Activated CD8-positive, alpha-beta memory T cell treated with anti-CD3 and anti-CD28 coated beads for 24 hours (primary cell): Measurements from ENCODE around the gene BEGAIN.

Experiments used
- DNase-seq: peaks from one replicate; pipeline ENCODE4 v3.0.0-alpha.2; 2020

BEGAIN gene

DNA sequence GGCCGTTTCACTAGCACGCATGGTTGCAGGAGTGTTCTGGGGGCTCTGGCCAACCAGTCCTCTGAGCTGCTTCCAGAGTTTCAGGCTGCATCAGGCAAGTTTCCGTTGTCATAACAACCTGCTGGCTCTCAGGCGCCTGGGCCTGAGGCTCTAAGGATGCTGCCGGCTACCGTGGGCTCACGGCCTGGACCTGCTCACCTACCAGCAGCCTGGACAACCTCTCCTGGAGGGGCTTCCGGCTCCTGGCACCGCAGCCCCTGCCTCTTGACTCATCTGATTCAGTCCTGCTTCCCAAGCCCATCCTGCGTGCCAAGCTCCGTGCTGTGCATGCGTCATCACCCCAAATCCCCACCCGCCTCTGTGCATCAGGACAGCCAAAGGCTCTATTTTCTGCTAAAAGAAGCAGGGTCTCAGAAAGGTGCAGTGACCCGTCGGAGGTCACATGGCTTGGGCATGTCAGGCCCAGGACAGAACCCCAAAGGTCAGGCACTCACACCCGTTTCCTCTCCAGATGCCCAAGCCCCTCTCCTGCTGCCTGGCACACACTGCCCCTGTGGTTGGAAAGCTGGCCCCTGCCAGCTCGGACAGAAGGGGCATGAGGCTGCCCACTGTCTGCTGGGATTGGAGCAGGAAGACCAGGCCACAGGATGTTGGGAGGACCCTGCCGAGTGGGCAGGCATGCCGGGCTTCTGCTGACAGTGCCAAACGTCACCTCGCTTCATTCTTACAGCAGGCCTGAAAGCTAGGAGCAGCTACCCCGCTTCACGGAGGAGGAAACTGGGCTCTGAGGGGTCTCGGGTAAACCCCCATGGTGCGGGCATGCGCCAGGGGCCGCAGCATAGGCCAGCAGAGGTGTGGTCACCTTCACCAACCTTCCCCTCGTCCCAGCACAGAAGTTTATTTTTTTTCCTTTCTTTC, 5.7 kb downstream of the BEGAIN start:
- DNase-seq = no peak

DNA sequence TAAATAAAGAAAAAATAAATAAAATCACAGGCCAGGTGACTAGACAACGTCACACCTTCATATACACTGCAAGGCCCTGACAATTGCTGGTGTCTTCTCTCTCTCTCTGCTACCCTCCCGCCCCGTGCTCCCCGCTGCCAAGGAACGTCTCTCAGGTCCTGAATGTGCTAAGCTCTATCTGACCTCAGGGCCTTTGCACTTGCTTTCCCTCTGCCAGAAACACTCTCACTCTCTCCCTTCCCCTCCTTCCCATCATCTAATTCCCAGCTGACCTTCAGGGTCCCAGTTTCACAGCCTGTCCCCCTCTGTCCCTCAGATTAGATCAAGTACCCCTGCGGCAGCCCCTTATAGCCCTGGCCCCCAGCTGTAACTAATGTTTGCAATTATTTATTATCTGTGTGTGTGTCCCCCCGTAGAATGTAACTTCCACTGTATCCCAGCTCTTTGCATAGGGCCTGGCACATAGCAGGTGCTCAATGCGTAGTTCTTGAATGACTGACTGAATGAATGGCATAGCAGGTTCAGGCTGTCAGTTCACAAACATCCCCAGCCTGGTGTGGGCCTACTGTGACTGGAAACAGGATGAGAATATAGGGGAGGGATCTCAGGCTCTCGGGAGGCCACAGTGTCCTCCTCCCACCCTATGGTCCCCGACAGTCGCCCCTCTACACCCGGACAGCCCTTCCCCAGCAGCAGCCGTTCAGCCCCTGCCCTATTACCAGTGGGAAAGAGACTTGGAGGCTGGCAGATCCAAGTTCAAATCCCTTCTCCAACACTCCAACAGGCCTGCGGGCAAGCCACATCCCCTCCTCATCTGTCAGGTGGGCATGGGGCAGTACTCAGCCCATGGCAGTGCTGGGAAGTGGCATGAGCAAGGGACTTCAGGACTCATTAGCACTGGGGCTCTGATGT, 6.6 kb downstream of the BEGAIN start:
- DNase-seq = no peak

DNA sequence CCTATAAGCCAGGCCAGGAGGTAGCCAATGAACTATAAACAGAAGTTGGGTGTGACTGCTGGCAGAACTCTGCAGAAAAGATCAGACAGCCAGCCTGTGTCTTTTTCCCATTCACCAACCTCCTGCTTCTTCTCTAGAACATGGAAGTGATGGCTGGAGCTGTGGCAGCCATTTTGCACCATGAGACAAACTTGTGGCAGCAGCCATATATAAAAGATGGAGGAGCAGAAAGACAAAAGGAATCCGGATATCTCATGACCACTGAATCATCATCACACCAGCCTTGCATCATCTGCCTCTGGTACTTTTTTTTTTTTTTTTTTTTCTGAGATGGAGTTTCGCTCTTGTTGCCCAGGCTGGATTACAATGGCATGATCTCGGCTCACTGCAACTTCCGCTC, 8.7 kb downstream of the BEGAIN start:
- DNase-seq = no peak

DNA sequence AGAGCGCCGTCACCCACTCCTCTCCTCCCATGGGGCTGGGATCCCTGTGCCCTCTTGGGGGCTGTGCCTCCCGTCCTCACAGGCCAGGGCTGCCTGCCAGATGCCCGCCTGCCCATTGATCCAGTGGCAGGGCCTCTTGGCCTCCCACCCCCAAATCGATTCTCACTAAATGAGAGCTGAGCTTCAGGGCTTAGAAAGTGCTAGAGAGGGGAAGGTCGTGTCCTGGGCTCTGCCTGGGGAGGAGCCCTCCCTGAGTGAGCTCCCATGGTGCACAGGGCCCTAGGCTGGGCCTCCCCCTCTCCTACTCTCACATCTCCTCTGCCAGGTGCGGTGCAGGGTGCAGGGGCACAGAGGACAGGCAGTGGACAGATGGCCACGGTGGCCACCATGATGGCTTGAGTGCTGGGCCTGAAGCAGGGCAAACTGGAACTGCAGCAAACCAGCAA, 9.2 kb downstream of the BEGAIN start:
- no peak for DNase-seq

DNA sequence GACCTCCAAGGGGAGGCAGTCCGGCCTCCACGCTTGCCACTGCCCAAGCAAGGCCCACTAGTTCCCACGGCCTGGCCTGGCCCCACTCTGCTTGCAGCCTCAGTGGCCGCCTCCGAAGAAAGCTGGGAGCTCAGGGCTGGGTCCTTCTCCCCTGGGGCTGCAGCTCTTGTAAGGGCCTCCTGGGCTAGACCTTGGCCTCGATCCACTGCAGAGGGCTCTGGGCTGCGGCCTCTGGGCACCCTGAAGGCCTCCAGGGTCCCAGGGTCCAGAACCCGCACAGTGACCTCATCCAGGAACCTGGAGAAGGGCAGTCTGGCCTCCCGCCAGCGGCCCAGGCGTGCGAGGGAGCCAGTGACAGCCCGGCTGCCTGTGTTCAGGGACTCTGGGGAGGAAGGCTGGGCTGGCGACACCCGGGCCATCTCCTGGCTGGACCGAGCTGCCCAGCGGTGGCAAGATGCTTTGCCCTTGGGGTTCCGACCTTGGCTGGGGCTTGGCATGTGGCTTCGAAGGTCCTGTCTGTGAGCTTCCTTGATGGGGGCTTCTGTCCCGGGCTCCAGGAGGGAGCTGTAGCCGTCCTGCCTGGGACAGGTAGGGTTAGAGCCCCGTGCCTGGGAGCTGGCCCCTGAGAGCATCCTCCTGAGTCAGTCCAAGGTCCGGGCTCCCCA, 9.8 kb downstream of the BEGAIN start:
- no peak for DNase-seq

DNA sequence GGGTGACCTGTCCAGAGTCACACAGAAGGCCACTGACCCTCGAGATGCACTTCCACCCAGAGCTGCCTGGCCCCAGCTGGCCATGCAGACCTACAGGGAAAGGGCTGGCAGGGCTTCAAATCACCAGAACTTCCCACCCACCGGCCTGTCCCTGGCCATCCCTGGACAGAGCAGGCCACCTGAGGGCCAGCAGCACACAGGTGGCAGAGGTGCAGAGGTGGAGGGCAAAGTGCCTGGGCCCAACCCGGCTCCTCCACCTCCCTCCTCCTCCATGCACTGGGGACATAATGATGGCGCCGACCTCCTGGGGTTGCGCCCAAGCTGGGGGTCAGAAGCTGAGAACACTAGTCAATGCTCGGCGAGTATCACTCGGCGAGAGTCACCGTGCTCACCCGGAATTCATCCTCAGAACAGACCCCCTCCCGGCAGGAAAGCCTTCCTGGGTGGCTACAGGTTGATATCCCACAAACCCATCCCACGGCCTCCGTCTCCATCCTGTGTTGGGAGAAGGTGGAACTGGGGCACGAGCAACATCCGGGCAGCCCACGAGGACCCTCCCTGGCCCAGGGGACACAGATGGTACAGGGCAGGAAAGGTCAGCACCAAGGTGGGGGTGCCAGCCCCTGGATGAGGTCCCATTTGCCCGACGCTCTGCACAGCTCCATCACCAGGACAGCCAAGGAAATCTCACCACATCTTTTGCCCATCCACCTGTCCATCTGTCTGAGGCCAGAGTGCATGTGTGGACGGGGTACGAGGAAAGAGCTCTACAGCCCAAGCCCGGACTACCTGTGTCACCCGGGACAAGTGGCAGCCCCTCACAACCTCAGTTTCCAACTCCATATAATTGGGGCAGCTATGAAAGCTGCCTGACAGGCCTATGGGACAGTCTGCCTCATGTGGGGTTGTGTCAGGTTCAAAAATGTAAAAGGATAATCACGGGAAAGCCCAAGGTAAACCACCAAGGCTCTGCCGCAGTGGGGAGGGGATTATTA, 10.8 kb downstream of the BEGAIN start:
- no peak for DNase-seq

DNA sequence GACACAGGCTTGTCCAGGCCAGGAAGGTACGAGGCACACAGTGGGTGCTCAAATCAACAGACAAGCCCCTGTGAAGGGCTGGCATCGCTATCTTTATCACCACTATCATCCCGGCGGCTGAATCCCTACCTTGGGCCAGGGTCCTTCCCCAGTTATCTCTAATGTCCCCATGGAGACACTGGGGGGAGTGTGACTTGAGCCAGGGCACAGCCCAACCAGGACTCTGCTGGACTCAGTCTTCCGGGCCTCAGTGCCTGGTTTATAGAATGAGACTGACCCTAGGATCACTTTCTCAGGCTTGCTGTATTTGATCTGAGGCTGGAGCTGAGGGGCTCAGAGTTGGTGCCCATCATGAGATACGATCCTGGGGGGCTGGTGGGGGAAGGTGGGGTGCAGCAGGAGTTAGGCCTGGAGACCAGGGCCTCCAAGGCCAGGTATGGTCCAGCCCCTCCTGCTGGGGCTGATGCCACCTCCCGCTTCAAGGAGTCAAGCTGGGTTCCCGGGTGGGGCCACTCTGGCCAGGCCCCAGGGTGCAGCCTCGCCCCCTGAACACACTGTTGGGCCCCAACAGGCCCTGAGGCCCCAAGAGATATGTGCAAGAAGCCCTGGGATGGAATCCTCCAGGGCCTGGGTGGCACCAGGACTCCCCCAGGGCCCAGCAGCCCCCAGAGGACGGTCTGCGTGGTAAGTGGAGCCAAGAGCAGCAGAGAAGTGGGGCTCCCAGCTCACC, 11.8 kb downstream of the BEGAIN start:
- no peak for DNase-seq

DNA sequence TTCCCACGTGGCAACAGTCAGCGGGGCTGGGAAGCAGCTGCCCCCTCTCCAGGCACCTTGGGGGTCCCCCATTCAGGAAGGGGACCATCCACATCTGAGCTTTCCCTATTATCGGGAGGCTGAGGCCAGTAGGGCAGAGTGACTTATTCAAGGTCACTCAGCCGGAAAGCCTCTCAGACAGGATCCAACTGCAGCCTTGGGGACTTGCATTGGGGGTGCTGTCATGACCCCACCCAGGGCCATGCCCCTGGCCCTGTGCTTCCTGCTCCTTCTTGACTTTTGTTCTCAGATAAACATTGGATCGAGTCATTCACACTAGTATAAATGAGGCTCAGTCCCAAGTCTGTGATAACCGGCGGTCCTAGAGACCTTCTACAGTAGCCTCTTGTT, 12.6 kb downstream of the BEGAIN start:
- DNase-seq = no peak

DNA sequence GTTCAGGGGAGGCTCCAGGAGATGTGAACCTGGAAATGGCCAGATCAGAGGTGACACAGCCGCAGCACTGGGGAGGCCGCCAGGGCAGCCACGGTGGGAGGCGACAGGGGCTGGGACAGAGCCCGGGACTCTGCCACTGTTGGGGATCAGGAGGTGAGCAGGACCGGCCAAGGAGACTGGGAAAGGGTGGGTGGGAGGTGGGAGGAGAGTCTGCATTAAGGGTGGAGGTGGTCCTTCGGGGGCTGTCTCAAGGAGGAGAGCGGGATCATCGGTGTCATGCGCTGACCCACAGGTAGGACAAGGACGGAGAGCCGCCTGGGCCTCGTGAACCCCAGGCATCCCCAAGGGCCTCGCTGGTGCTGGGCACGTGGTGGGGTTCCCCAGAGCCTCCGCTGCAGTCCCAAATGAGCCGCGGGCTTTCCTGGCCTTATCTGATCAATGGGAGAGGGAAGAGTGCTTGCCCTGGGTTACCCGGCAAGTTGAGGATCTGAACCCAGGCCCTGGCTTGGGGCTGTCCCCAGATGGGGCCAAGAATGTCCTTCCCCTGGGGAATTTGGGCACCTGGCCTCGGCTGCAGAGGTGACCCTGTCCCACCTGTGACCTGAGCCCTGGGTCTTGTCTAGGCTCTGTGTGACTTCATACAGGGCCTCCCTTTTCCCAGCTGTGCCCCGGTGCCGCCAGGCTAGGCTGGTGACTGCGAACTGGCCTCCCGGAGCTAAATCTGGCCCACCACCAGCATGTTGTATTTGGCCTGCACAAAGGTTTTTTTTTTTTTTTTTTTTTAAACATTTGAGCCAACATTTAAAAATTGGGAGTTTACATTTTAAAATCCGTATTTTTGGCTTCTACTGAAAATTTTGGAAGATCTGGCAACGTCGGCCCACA, 13.2 kb downstream of the BEGAIN start:
- DNase-seq = no peak

DNA sequence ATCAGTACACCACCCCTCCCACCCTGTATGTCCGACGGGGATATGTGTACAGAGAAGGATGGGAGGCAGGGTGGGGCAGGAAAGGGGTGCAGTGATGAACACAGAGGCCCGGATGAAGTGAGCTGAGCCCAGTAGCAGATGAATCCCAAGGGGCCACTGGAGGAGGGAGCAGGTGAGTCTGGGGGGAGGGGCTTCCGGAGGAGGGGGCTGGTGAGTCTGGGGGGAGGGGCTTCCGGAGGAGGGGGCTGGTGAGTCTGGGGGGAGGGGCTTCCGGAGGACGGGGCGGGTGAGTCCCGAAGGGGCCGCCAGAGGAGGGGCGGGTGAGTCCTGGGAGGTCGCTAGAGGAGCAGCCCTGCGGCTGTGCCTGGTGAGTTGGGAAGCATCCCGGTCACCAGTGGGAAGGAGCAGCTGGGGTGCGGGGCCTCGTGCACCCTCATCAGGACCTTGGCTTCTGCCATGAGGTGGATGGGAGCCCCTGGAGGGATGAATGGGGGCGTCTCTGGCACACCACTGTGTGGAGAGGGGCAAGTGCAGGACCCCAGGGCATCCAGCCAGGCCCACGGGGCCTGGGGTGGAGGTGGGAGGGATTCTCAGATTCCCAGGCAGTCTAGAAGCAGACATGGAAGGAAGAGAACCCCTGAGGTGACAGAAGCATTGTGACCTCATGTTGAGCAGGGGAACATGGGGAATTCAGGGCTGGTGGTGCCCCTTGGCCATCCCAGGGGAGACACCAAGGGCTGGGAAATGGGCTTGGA, 14.0 kb downstream of the BEGAIN start:
- no peak for DNase-seq

DNA sequence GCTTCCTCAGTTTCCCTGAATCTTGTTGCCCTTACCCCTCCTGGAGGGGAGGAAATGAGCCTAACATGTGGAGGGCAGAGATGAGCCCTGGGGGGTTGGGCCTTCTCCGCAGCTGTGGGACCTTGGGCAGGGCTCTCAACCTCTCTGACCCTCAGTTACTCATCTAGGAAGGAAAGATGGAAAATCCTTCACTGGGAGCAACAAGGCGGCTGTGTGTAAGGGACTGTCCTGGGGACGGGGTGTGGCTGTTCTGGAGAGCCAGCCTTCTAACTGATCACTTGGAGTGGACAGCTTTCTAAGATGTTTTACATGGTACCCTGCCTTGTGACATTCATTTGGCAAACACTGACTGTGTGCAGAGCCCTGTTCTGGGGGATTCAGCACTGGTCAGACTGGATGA, 14.7 kb downstream of the BEGAIN start:
- no peak for DNase-seq

DNA sequence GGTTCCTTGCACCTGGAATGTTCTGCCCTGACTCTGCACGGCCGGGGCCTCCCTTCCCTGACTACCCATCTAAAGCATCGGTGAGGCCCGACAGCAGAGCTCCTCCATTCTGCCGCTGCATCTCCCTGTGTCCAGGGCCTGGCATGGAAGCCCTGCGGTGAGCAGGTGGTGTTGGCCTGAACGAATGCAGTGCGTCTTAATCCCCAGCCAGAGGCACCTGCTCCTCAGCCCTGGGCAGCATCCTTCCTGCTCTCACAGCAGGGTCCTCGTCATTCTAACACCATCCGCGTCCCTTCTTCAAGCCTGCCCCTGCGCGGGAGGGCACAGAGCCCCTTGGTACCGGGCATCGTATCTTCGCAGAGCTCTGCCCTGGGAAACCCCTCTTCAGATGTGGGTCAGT, 15.4 kb downstream of the BEGAIN start:
- no peak for DNase-seq

DNA sequence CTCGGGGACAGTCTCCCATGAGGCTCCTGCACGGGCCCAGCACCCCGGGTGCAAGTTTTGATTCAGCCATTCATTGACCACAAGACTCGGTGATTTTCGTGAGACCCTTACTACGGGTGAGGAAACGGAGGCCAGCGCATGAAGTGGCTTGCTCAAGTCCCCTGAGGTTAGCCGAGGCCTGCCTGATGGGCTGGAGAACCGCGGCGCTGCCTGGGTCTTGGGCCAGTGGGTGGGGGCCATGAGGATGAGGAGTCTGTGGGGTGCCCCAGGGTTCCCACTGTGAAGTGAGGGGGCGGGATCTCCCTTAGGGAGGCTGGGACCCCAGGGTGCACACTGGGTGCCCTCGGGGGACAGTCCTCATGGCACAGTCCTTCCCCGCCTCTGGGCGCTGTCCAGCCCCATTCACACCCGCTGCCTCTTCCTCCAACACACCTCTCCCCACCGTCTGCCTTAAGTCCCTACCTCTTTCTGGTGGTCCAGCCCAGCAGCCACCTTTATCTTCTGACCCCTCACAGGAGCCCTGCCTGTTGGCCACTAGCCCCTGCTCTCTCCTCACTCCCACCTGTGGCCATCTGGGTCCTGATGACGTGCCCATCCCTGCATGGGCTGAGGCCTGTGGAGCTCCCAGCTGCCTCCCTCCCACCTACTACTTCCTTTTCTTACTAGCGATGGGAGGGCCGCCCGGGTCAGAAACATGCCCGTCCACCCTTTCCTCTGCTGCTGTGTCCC, 16.3 kb downstream of the BEGAIN start:
- DNase-seq = no peak

DNA sequence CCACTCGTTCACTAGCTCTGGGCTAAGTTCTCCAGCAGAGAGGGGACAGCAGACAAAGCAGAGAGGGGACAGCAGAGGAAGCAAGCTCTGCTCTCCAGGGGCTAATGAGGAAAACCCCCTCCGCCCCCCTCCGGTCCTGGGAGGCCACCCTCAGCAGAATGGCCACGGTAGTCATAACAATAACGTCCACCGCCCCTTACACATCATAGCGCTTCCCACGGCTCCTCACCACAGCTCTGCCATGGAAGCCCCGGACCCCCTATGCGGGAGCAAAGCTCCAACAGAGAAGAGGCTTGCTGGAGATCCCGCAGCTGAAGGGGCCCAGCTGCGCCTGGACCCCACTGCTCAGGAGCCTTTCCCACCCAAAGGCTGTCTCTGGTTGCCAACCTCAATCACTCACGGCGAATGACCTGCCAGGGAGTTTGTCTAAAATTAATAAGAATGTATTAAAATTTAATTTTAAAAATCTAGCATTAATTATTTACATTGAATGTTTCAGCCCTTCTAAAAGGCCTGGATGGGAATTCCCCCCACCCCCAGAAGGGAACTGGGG, 17.4 kb downstream of the BEGAIN start:
- DNase-seq = no peak

DNA sequence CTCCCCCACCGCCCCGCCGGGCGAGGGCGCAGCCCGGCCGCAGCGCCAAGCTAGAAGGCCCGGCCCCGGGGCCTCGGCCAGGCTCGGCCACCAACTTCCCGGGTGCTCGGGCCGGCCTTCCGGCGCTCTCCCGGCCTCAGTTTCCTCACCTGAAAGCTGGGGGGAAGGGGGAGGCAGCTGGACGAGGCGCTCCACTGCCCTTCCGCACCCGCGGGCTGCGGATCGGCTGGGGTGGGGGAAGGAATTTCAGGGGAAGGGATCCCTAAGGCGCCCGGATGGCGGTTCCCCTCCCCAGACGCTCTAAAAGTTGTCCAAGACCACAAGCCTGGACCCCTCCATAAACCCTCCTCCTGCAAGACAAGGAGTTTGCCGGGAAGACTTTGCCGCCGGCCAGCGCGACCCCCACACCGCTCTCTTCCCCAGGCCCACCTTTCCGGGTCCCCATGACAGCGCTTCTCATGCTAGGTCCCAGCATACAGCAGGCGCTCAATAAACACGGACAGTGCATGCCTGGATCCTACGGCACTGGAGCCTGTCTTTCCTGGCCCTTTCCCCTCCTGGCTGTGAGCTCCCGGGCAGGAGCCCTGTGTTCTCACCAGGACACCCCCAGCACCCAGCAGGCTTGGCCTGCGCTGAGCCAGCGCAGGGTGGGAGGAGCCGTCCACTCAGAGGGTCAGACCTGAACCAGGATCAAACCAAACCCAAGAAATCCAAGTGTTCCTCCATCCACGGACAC, 18.1 kb downstream of the BEGAIN start:
- DNase-seq = no peak

DNA sequence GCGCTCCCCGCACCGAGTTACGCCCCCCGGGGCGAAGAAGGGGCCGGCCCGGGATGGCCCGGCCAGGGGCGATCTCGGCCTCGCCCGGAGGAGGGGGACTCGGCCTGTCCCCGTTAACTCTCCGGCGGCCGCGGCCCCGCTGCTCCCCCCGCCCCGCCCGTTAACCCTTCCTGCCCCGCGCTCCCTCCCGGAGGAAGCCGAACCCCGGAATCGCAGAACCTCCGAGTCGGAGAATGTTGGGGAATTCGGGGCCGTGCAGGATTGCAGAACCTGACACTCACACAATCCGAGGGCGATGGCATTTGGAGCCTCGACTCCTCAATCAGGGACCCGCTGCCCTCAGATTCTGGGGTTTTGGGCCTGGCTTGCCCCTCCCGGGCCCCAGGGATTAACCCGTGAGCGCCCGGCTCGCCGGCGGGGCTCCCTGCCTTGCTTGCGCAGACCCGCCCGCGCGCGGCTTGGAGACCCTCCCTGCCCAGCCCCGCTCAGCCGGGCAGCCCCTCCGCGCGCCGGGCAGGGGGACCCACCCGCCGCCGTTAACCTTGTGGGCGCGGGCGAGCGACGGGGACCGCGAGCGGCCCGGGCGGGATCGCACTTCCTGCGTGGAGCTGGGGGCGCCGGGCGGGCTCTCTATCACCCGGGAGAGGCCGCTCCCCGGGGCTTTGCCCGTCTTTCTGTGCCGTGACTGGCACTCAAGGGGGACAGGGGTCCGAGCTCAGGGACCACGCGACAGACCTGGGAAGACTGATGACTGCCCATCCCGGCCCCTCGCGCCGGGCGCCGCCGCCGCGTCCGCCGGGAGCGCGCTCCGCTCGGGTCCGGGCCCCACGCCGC, 18.8 kb downstream of the BEGAIN start:
- DNase-seq = no peak

DNA sequence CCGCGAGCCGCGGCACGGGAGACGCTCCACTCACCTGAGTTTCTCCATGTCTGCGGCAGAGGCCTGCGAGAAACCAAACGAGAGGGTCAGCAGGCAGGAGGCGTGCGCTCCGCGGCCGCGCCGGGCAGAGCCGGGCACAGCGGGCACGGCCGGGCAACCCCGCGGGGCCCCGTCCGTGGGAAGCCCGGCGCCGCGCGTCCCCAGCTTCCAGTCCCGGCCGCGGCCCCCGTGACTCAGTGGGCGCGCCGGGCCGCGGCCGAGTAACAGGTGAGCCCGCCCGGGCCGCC, 19.4 kb downstream of the BEGAIN start:
- no peak for DNase-seq
